SK-N-SH (cell line): ENCODE results near the gene GPR34.

Experiments used
- EZH2phosphoT487 ChIP-seq: fragments of 200-600 bp; sonication (generic); IDR thresholded peaks from 2 replicates; pipeline ENCODE4 v1.6.1; 2017; ENCODE audit warnings: low read depth, mixed run types, mild to moderate bottlenecking, antibody characterized with exemption, moderate library complexity, borderline replicate concordance
- MXI1 ChIP-seq: IDR thresholded peaks from 2 replicates; pipeline ENCODE4 v1.6.1; 2012; ENCODE audit warnings: mild to moderate bottlenecking, low read depth, low read length, improper control_type of control experiment
- NRF1 ChIP-seq: IDR thresholded peaks from 2 replicates; pipeline ENCODE4 v1.6.1; 2012; ENCODE audit warnings: low read depth, mild to moderate bottlenecking, low read length
- YY1 ChIP-seq: IDR thresholded peaks from 2 replicates; pipeline ENCODE4 v1.4.0; 2012; ENCODE audit warnings: low read depth, mild to moderate bottlenecking
- TF ChIP-seq, protein P1 (sequence below): IDR thresholded peaks from 2 replicates; pipeline ENCODE4 v1.6.1; 2012; ENCODE audit warnings: mild to moderate bottlenecking, low read depth, low read length, moderate library complexity
- TF ChIP-seq, protein P2 (sequence below): fragments of 200-600 bp; sonication (generic); IDR thresholded peaks from 2 replicates; pipeline ENCODE4 v1.6.1; 2017; ENCODE audit warnings: antibody characterized with exemption, mild to moderate bottlenecking, moderate library complexity
- TF ChIP-seq, protein P3 (sequence below): IDR thresholded peaks from 2 replicates; pipeline ENCODE4 v1.4.0; 2012; ENCODE audit warnings: low read depth, borderline replicate concordance

DNA sequence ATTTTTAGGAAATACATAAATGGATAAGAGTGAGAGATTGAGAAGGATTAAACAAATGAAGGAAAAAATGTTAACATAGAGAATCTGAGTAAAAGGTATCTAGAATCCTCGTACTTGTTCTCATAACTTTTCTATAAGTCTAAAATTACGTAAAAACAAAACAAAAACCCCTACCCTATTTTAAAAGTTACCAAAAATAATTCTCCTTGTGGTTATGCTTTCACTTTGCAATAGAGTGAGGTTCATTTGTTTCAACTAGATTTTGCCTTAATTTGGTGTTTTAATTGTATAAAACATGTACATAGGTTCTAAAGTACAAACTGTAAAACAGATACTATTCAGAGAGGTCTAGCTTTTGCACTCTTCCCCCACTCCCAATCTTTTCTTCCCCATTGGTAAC, 3.8 kb upstream of the GPR34 start:
- TF ChIP-seq, protein P1, sequence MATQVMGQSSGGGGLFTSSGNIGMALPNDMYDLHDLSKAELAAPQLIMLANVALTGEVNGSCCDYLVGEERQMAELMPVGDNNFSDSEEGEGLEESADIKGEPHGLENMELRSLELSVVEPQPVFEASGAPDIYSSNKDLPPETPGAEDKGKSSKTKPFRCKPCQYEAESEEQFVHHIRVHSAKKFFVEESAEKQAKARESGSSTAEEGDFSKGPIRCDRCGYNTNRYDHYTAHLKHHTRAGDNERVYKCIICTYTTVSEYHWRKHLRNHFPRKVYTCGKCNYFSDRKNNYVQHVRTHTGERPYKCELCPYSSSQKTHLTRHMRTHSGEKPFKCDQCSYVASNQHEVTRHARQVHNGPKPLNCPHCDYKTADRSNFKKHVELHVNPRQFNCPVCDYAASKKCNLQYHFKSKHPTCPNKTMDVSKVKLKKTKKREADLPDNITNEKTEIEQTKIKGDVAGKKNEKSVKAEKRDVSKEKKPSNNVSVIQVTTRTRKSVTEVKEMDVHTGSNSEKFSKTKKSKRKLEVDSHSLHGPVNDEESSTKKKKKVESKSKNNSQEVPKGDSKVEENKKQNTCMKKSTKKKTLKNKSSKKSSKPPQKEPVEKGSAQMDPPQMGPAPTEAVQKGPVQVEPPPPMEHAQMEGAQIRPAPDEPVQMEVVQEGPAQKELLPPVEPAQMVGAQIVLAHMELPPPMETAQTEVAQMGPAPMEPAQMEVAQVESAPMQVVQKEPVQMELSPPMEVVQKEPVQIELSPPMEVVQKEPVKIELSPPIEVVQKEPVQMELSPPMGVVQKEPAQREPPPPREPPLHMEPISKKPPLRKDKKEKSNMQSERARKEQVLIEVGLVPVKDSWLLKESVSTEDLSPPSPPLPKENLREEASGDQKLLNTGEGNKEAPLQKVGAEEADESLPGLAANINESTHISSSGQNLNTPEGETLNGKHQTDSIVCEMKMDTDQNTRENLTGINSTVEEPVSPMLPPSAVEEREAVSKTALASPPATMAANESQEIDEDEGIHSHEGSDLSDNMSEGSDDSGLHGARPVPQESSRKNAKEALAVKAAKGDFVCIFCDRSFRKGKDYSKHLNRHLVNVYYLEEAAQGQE = no peak
- TF ChIP-seq, protein P2, sequence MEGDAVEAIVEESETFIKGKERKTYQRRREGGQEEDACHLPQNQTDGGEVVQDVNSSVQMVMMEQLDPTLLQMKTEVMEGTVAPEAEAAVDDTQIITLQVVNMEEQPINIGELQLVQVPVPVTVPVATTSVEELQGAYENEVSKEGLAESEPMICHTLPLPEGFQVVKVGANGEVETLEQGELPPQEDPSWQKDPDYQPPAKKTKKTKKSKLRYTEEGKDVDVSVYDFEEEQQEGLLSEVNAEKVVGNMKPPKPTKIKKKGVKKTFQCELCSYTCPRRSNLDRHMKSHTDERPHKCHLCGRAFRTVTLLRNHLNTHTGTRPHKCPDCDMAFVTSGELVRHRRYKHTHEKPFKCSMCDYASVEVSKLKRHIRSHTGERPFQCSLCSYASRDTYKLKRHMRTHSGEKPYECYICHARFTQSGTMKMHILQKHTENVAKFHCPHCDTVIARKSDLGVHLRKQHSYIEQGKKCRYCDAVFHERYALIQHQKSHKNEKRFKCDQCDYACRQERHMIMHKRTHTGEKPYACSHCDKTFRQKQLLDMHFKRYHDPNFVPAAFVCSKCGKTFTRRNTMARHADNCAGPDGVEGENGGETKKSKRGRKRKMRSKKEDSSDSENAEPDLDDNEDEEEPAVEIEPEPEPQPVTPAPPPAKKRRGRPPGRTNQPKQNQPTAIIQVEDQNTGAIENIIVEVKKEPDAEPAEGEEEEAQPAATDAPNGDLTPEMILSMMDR = no peak
- TF ChIP-seq YY1 (no peak), MXI1 (no peak), NRF1 (no peak), EZH2phosphoT487 (no peak)
- TF ChIP-seq, protein P3, sequence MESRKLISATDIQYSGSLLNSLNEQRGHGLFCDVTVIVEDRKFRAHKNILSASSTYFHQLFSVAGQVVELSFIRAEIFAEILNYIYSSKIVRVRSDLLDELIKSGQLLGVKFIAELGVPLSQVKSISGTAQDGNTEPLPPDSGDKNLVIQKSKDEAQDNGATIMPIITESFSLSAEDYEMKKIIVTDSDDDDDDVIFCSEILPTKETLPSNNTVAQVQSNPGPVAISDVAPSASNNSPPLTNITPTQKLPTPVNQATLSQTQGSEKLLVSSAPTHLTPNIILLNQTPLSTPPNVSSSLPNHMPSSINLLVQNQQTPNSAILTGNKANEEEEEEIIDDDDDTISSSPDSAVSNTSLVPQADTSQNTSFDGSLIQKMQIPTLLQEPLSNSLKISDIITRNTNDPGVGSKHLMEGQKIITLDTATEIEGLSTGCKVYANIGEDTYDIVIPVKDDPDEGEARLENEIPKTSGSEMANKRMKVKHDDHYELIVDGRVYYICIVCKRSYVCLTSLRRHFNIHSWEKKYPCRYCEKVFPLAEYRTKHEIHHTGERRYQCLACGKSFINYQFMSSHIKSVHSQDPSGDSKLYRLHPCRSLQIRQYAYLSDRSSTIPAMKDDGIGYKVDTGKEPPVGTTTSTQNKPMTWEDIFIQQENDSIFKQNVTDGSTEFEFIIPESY = no peak
